CD14-positive monocyte (primary cell): ENCODE data around the gene DYNC1H1. TPM values are rescaled to one million over a fixed set of nuclear protein-coding genes. Genes with fewer than 3 reads are reported as not detected.
A peak's percentile ranks its signal among the peaks of the same experiment; 100 is the strongest.

Experiments
- DNase-seq, 3 donors: peaks; one replicate each; pipeline ENCODE4 v3.0.0-alpha.2; 2011 to 2022
- H2AFZ ChIP-seq: 2 replicates; pipeline ENCODE4 v1.6.0; 2012; ENCODE audit warnings: mild to moderate bottlenecking, low read depth, low read length, inconsistent platforms; ENCODE audit not compliant: insufficient read depth, poor library complexity, severe bottlenecking
- H3K27ac ChIP-seq, 2 donors: 1 replicate in 1 of 2; 2 replicates in 1 of 2; pipeline ENCODE4 v1.5.1; 2012 to 2013; ENCODE audit warnings: low read length in 2 of 2, control low read depth in 1 of 2, inconsistent platforms in 1 of 2, low read depth in 1 of 2, mild to moderate bottlenecking in 1 of 2
- H3K27me3 ChIP-seq, 2 donors: one replicate each; pipeline versions ENCODE4 v1.6.0 to v1.6.1; 2011 to 2013; ENCODE audit warnings: low read length in 2 of 2; ENCODE audit not compliant: control insufficient read depth in 2 of 2, insufficient read depth in 2 of 2
- H3K36me3 ChIP-seq, 2 donors: replicated peaks in 1 of 2; 1 replicate in 1 of 2; 2 replicates in 1 of 2; pipeline versions ENCODE4 v1.5.1 to v1.6.1; 2012 to 2013; ENCODE audit warnings: low read length in 2 of 2, control low read depth in 1 of 2, inconsistent platforms in 1 of 2, mild to moderate bottlenecking in 1 of 2; ENCODE audit not compliant: insufficient read depth in 2 of 2, control insufficient read depth in 1 of 2
- H3K4me1 ChIP-seq, 2 donors: 1 replicate in 1 of 2; 2 replicates in 1 of 2; pipeline versions ENCODE4 v1.5.1 to v1.6.1; 2012 to 2013; ENCODE audit warnings: low read length in 2 of 2, control low read depth in 1 of 2, inconsistent platforms in 1 of 2, mild to moderate bottlenecking in 1 of 2, moderate library complexity in 1 of 2; ENCODE audit not compliant: insufficient read depth in 2 of 2, control insufficient read depth in 1 of 2
- H3K4me2 ChIP-seq: replicated peaks from 2 replicates; pipeline ENCODE3; 2012; ENCODE audit warnings: low read length, moderate library complexity, mild to moderate bottlenecking; ENCODE audit not compliant: poor library complexity, severe bottlenecking; ENCODE audit errors: extremely low read depth
- H3K4me3 ChIP-seq, 3 experiments: fragments of 200-600 bp in 1 of 3; sonication (generic) in 1 of 3; replicated peaks in 1 of 3; 1 replicate in 2 of 3; 2 replicates in 1 of 3; pipeline ENCODE4 v1.5.1; 2011 to 2013; ENCODE audit warnings: low read length in 3 of 3, mild to moderate bottlenecking in 3 of 3, control low read depth in 2 of 3, low read depth in 2 of 3, inconsistent platforms in 1 of 3, moderate library complexity in 1 of 3
- H3K79me2 ChIP-seq: 2 replicates; pipeline ENCODE4 v1.6.0; 2012; ENCODE audit warnings: mild to moderate bottlenecking, control low read depth, inconsistent platforms, low read length, moderate library complexity; ENCODE audit not compliant: insufficient read depth
- H3K9ac ChIP-seq: 2 replicates; pipeline ENCODE4 v1.6.0; 2017; ENCODE audit warnings: low read length, mild to moderate bottlenecking; ENCODE audit not compliant: insufficient read depth, poor library complexity, severe bottlenecking
- H3K9me3 ChIP-seq, 2 donors: replicated peaks in 1 of 2; 1 replicate in 1 of 2; 2 replicates in 1 of 2; pipeline versions ENCODE4 v1.5.1 to v1.6.1; 2012 to 2013; ENCODE audit warnings: low read length in 2 of 2, control low read depth in 1 of 2; ENCODE audit not compliant: control insufficient read depth in 1 of 2, insufficient read depth in 1 of 2
- H4K20me1 ChIP-seq: 2 replicates; pipeline ENCODE4 v1.6.0; 2012; ENCODE audit warnings: mild to moderate bottlenecking, low read length, control low read depth, moderate library complexity; ENCODE audit not compliant: insufficient read depth
- H3K27ac Mint-ChIP-seq, 7 donors: one replicate each; pipeline ENCODE4 v1.8.0; 2020; ENCODE audit warnings: mild to moderate bottlenecking in 7 of 7, mixed read lengths in 7 of 7, moderate library complexity in 6 of 7, inconsistent platforms in 2 of 7
- H3K27me3 Mint-ChIP-seq, 3 donors: one replicate each; pipeline ENCODE4 v1.8.0; 2021 to 2022; ENCODE audit warnings: low read depth in 3 of 3, mild to moderate bottlenecking in 3 of 3, mixed read lengths in 3 of 3, moderate library complexity in 3 of 3, inconsistent platforms in 1 of 3
- H3K36me3 Mint-ChIP-seq, 2 donors: one replicate each; pipeline ENCODE4 v1.8.0; 2020; ENCODE audit warnings: mixed read lengths in 2 of 2, inconsistent platforms in 1 of 2, mild to moderate bottlenecking in 1 of 2
- H3K4me1 Mint-ChIP-seq: one replicate; pipeline ENCODE4 v1.8.0; 2020; ENCODE audit warnings: mild to moderate bottlenecking, mixed read lengths
- H3K4me3 Mint-ChIP-seq, 2 donors: one replicate each; pipeline ENCODE4 v1.8.0; 2020; ENCODE audit warnings: mild to moderate bottlenecking in 2 of 2, mixed read lengths in 2 of 2, moderate library complexity in 1 of 2
- H3K9me3 Mint-ChIP-seq, 7 donors: one replicate each; pipeline ENCODE4 v1.8.0; 2020 to 2022; ENCODE audit warnings: mixed read lengths in 7 of 7, mild to moderate bottlenecking in 6 of 7, moderate library complexity in 6 of 7, inconsistent platforms in 2 of 7
- WGBS: methylation state at CpG from one replicate; pipeline ENCODE4 v1.1.5; 2013; ENCODE audit warnings: missing lambda C conversion rate; ENCODE audit not compliant: insufficient coverage; 5-methylcytosine and 5-hydroxymethylcytosine counted together
- intact Hi-C, 2 donors: fragments of 100-400 bp; cut with micrococcal nuclease; formaldehyde crosslinking; loops; one replicate each; pipeline versions ENCODE4 v1.15.0 to v1.15.1; 2023
- polyA plus RNA-seq, 3 donors: library from polyadenylated mRNA; depleted of rRNA in 1 of 3; unstranded in 2 of 3; stranded (reverse) in 1 of 3; fragments of 300-500 nt in 2 of 3; fragments of >200 nt in 1 of 3; fragmentation: Illumina TruSeq in 2 of 3; gene quantifications; 1 replicate in 2 of 3; 2 replicates in 1 of 3; pipeline ENCODE4 v1.2.3, GENCODE V29; 2012 to 2021
- TF ChIP-seq, protein P1 (sequence below): fragments of 200-600 bp; IDR thresholded peaks from one replicate; pipeline ENCODE4 v1.8.0; 2022; ENCODE audit warnings: antibody characterized with exemption, mild to moderate bottlenecking

The DYNC1H1 gene
- polyA plus RNA-seq, 3 donors, result 14.7 to 87.3 (median 23.6) TPM

DNA sequence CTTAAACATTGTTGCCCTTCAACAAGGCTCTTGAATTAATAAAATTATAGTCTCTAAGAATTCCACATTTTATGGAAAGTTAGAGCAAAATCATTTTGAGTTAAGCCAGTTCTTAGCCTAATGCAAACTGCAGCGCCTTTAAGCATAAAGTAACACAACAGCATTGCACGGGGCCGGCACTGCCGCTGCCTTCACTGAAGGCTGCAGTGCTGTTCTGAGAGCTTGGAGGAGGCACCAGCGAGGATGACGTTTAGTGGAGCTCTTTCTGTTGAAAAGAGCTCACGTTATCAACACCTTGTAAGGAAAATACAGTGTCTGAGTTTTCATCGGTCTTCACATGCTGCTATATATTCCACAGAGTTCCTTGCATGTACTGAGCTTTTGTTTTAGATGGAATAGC is 38.3 kb upstream of the DYNC1H1 start:
- peak overlapping the region in 2 of 7 donors; percentile 30 to 33 for H3K27ac Mint-ChIP-seq
- TF ChIP-seq, protein P1, sequence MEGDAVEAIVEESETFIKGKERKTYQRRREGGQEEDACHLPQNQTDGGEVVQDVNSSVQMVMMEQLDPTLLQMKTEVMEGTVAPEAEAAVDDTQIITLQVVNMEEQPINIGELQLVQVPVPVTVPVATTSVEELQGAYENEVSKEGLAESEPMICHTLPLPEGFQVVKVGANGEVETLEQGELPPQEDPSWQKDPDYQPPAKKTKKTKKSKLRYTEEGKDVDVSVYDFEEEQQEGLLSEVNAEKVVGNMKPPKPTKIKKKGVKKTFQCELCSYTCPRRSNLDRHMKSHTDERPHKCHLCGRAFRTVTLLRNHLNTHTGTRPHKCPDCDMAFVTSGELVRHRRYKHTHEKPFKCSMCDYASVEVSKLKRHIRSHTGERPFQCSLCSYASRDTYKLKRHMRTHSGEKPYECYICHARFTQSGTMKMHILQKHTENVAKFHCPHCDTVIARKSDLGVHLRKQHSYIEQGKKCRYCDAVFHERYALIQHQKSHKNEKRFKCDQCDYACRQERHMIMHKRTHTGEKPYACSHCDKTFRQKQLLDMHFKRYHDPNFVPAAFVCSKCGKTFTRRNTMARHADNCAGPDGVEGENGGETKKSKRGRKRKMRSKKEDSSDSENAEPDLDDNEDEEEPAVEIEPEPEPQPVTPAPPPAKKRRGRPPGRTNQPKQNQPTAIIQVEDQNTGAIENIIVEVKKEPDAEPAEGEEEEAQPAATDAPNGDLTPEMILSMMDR, result no peak
- no peaks in the 10 kb centered on the region for H4K20me1 ChIP-seq
- H3K4me3 Mint-ChIP-seq, result no peak overlapping the region
- H3K36me3 Mint-ChIP-seq, result peaks cover 40 to 52% of the 10 kb centered on the region in 2 donors
- H3K36me3 ChIP-seq, result peaks cover 26 to 60% of the 10 kb centered on the region in 2 donors
- intact Hi-C loops, result no loop called here
- peaks cover 9% of the 10 kb centered on the region for H3K4me1 Mint-ChIP-seq
- H3K4me3 ChIP-seq, result no peak overlapping the region
- no peak overlapping the region for H3K9ac ChIP-seq
- no peaks in the 10 kb centered on the region for H3K9me3 ChIP-seq
- H3K27me3 ChIP-seq, result no peaks in the 10 kb centered on the region
- peaks cover 0 to 3% (median 0%) of the 10 kb centered on the region in 3 donors for H3K27me3 Mint-ChIP-seq
- no peaks in the 10 kb centered on the region for H3K79me2 ChIP-seq
- no peak overlapping the region for H3K4me2 ChIP-seq
- H3K27ac ChIP-seq, result no peak overlapping the region
- DNase-seq, result no peak
- peaks cover 0 to 3% (median 0%) of the 10 kb centered on the region in 7 donors for H3K9me3 Mint-ChIP-seq
- WGBS, result 97% methylated on average over 6 of the region's 8 CpGs
- no peak overlapping the region for H2AFZ ChIP-seq
- no peaks in the 10 kb centered on the region for H3K4me1 ChIP-seq

DNA sequence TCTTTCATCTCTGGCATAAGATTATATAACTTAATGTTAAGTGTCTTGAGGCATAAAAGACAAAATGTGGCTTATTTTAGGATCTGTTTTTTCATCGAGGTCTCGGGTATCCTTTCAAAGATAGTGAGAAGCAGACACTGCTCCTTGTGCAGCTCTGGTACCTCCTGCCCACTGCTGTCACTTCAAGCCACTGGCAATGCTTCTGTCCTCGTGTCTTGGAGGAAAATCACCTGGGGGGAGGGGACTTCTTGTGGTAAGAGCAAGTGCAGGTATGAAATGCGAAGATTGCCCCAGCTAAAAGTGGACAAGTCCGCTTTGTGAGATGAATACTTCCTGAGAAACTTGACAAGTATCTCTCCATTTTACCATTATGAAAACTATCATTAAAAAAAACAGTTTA is 37.8 kb upstream of the DYNC1H1 start:
- Mint-ChIP-seq H3K27me3 (peaks cover 0 to 3% (median 0%) of the 10 kb centered on the region in 3 donors), H3K36me3 (peaks cover 34 to 47% of the 10 kb centered on the region in 2 donors), H3K27ac (peak overlapping the region in 5 of 7 donors; percentile 22 to 84 (median 33)), H3K4me1 (peaks cover 9% of the 10 kb centered on the region), H3K9me3 (peaks cover 0 to 3% (median 0%) of the 10 kb centered on the region in 7 donors), H3K4me3 (no peak overlapping the region)
- H3K27ac ChIP-seq, result no peak overlapping the region
- no peak overlapping the region for H3K9ac ChIP-seq
- no peak overlapping the region for H3K4me3 ChIP-seq
- no CpG with 5 or more reads among the region's 5 CpGs for WGBS
- H3K79me2 ChIP-seq, result no peaks in the 10 kb centered on the region
- no peaks in the 10 kb centered on the region for H3K9me3 ChIP-seq
- no peaks in the 10 kb centered on the region for H4K20me1 ChIP-seq
- no peak for DNase-seq
- intact Hi-C loops, result no loop called here
- TF ChIP-seq, protein P1, result no peak
- H3K4me2 ChIP-seq, result no peak overlapping the region
- H2AFZ ChIP-seq, result no peak overlapping the region
- H3K4me1 ChIP-seq, result no peaks in the 10 kb centered on the region
- H3K36me3 ChIP-seq, result peaks cover 25 to 55% of the 10 kb centered on the region in 2 donors
- no peaks in the 10 kb centered on the region for H3K27me3 ChIP-seq
